ENCODE measurements around the gene DNTT. TPM values are rescaled to one million over a fixed set of nuclear protein-coding genes. Genes with fewer than 3 reads are reported as not detected.

Gene DNTT
- polyA plus RNA-seq, 1 experiment, result not detected

GRCh38 chr10:96337106-96337505 lies 32.9 kb downstream of the DNTT start:
- ChIA-PET CTCF (interaction anchor here (1.9 to 5.8 kb wide), 2 partner anchors 8 to 320 kb away, joined by 8 to 43 read pairs; no protein-coding TSS in a partner anchor), POLR2A (interaction anchor here (0.6 kb wide), 1 partner anchor 321 kb away, joined by 3 read pairs; no protein-coding TSS in a partner anchor)
- DNase-seq (ENCODE audit: low read depth), result no peak
- no peaks in the 10 kb centered on the region for H3K36me3 ChIP-seq (ENCODE audit: control insufficient read depth, insufficient read depth, low read length)
- H3K4me3 ChIP-seq (ENCODE audit: low read depth, low read length), result no peak overlapping the region
- H3K27me3 ChIP-seq (ENCODE audit: control insufficient read depth, insufficient read depth, low read length), result no peaks in the 10 kb centered on the region
- no peak for TF ChIP-seq CTCF (IDR thresholded peaks at IDR 0.05; ENCODE audit: insufficient read depth, low read depth, low read length)

DNA sequence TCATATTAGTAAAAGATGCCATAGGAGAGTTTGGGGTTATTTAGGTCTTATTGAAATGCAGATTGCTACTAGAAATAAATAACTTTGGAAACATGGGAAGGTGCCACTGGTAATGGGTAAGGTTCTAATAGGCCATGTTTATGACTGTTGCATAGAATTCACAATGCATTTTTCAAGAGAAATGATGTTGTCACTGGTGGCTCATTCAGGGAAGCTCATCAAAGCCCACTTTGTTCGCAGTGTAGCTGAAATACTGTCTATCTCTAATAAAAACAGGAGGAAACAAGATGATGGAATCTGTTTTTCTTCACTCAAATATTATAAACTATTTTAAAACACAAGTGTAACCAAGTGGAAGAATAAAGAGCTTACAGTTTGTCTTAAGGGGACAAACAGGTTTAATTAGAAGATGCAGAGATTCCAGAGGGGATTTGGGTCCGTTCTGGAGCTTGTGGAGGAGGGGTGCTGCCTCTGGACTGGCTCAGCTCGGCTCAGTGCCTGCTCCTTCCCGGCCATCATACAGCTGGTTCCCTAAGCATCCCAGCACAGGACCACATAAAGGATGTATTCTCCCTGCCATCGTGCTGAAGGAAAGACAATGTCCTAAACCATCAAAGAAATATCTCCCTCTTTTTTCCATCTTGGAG lies 34.2 kb downstream of the DNTT start:
- H3K4me3 ChIP-seq (ENCODE audit: low read depth, low read length), result no peak overlapping the region
- no peak for DNase-seq (ENCODE audit: low read depth)
- ChIA-PET POLR2A (no interaction called here), CTCF (interaction anchor here (0.5 to 5.8 kb wide), 5 partner anchors 9 to 321 kb away, joined by 3 to 43 read pairs (median 4); no protein-coding TSS in a partner anchor)
- H3K36me3 ChIP-seq (ENCODE audit: control insufficient read depth, insufficient read depth, low read length), result no peaks in the 10 kb centered on the region
- H3K27me3 ChIP-seq (ENCODE audit: control insufficient read depth, insufficient read depth, low read length), result no peaks in the 10 kb centered on the region
- TF ChIP-seq CTCF (IDR thresholded peaks at IDR 0.05; ENCODE audit: insufficient read depth, low read depth, low read length), result no peak

- H3K4me3 ChIP-seq (ENCODE audit: low read depth, low read length), result no peak overlapping the region
- ChIA-PET POLR2A (no interaction called here), CTCF (interaction anchor here (0.6 to 5.8 kb wide), 6 partner anchors 13 to 333 kb away, joined by 3 to 43 read pairs (median 4); no protein-coding TSS in a partner anchor)
- H3K27me3 ChIP-seq (ENCODE audit: control insufficient read depth, insufficient read depth, low read length), result no peaks in the 10 kb centered on the region
- no peak for DNase-seq (ENCODE audit: low read depth)
- no peaks in the 10 kb centered on the region for H3K36me3 ChIP-seq (ENCODE audit: control insufficient read depth, insufficient read depth, low read length)
- TF ChIP-seq CTCF (IDR thresholded peaks at IDR 0.05; ENCODE audit: insufficient read depth, low read depth, low read length), result no peak
Observed at GRCh38 chr10:96339383-96339782, 35.1 kb downstream of the DNTT start.

GRCh38 chr10:96339956-96340904 lies 36.0 kb downstream of the DNTT start:
- no peaks in the 10 kb centered on the region for H3K27me3 ChIP-seq (ENCODE audit: control insufficient read depth, insufficient read depth, low read length)
- H3K4me3 ChIP-seq (ENCODE audit: low read depth, low read length), result no peak overlapping the region
- peak; percentile 79 for TF ChIP-seq CTCF (IDR thresholded peaks at IDR 0.05; ENCODE audit: insufficient read depth, low read depth, low read length)
- peak; percentile 11 for DNase-seq (ENCODE audit: low read depth)
- CTCF ChIA-PET, result interaction anchor here (0.6 to 5.8 kb wide), 12 partner anchors 9 to 345 kb away, joined by 3 to 43 read pairs (median 3); no protein-coding TSS in a partner anchor
- POLR2A ChIA-PET, result no interaction called here
- H3K36me3 ChIP-seq (ENCODE audit: control insufficient read depth, insufficient read depth, low read length), result no peaks in the 10 kb centered on the region

Data from BJ (cell line).